ENCODE measurements around the gene CAPZB. TPM values are rescaled to one million over a fixed set of nuclear protein-coding genes. Genes with fewer than 3 reads are reported as not detected.

CAPZB gene
- total RNA-seq, 1 experiment from 2014 or later, result 348 TPM

GRCh38 chr1:19338323-19338762 lies 147.0 kb downstream of the CAPZB start:
- Mint-ChIP-seq H3K4me3 (peak overlapping the region in 1 of 2 experiments; percentile 34; a peak in 4 of 5 replicates), H3K36me3 (ENCODE audit: insufficient read depth in 1 of 3, low read depth in 3 of 3) (peaks cover 6 to 45% (median 12%) of the 10 kb centered on the region in 3 experiments), H3K27me3 (ENCODE audit: low read depth) (no peaks in the 10 kb centered on the region), H3K4me1 (peaks cover 22 to 35% of the 10 kb centered on the region in 2 experiments), H3K27ac (peak overlapping the region; percentile 97 to 98 (median 98)), H3K9me3 (no peaks in the 10 kb centered on the region)
- Histone ChIP-seq H2BK120ac (ENCODE audit: low read depth, low read length, poor library complexity, severe bottlenecking) (no peak overlapping the region), H3T11ph (ENCODE audit: low read length) (no peak overlapping the region), H3K27me3 (ENCODE audit: insufficient read depth, low read length) (no peaks in the 10 kb centered on the region), H3K56ac (ENCODE audit: insufficient read length, low read depth, low read length) (no peak overlapping the region), H3K4me2 (ENCODE audit: insufficient read depth, insufficient read length, low read length) (peak overlapping the region; percentile 25), H3K23ac (ENCODE audit: insufficient read length, low read depth, low read length) (no peak overlapping the region), H3K27ac (ENCODE audit: insufficient read length, low read depth, low read length) (peak overlapping the region; percentile 20), H2BK12ac (ENCODE audit: insufficient read length, low read depth, low read length) (no peak overlapping the region), H2BK5ac (ENCODE audit: insufficient read length, low read length) (no peak overlapping the region), H3K79me2 (ENCODE audit: insufficient read depth, low read length) (no peaks in the 10 kb centered on the region), H3K14ac (ENCODE audit: insufficient read depth, low read length) (peak overlapping the region; percentile 74), H3K79me1 (ENCODE audit: insufficient read depth, low read depth, low read length, poor library complexity, severe bottlenecking) (no peaks in the 10 kb centered on the region), H4K5ac (ENCODE audit: insufficient read length, low read depth, low read length) (peak overlapping the region; percentile 13), H2AK5ac (ENCODE audit: insufficient read length, low read length) (no peak overlapping the region), H3K4ac (ENCODE audit: low read depth, low read length) (no peak overlapping the region), H4K8ac (replicated peaks; ENCODE audit: insufficient read length, low read depth, low read length) (no peak overlapping the region), H3K4me1 (ENCODE audit: insufficient read depth, low read length) (peaks cover 2% of the 10 kb centered on the region; the same call in 1 of the 2 replicates), H2AFZ (ENCODE audit: low read length) (no peak overlapping the region), H2BK20ac (ENCODE audit: low read depth, low read length, poor library complexity, severe bottlenecking) (no peak overlapping the region), H3K18ac (ENCODE audit: insufficient read length, low read depth, low read length) (peak overlapping the region; percentile 78), H4K20me1 (ENCODE audit: control insufficient read depth, insufficient read depth, insufficient read length) (no peaks in the 10 kb centered on the region), H3K23me2 (ENCODE audit: insufficient read length, low read depth, low read length, poor library complexity, severe bottlenecking) (no peaks in the 10 kb centered on the region), H4K91ac (ENCODE audit: insufficient read length, low read depth, low read length) (peak overlapping the region; percentile 40), H3K9ac (ENCODE audit: extremely low read depth, insufficient read length, low read length) (no peak overlapping the region), H2BK15ac (ENCODE audit: low read depth, low read length) (no peak overlapping the region), H3K9me3 (ENCODE audit: control insufficient read depth, low read depth, low read length) (no peaks in the 10 kb centered on the region)
- DNase-seq, result peak; percentile 91
- WGBS (ENCODE audit: extremely low coverage, insufficient read length, low lambda C conversion rate), result no CpG with 5 or more reads among the region's 27 CpGs
- TF ChIP-seq CTCF (conservative IDR thresholded peaks at IDR 0.05), result peak; percentile 74

Measured in H9 (cell line).